CD4-positive, alpha-beta T cell treated with Interleukin-17A for 4 hours (primary cell): ENCODE data around the gene IRF2.

ENCODE experiments used
- DNase-seq: peaks from one replicate; pipeline ENCODE4 v3.0.0-alpha.2; 2020; ENCODE audit warnings: mixed read lengths

The IRF2 gene

DNA sequence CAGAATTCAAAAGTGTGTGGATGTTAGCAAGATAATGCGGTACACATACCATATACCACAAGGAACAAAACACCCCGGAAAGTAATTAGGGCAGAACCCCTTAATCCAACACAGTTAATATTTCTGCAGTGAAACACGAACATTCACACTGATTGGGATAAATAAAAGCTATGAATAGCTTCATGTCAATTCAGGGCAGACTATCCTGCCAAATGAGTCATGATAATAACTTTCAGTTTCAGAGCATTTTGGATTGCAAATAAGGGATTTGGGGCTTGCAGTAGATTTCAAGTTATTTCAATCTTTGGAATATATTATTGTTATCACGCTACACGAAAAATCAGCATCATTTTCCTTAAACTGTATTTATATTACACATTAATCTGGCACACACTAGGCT lies 24.3 kb downstream of the IRF2 start:
- no peak for DNase-seq

DNA sequence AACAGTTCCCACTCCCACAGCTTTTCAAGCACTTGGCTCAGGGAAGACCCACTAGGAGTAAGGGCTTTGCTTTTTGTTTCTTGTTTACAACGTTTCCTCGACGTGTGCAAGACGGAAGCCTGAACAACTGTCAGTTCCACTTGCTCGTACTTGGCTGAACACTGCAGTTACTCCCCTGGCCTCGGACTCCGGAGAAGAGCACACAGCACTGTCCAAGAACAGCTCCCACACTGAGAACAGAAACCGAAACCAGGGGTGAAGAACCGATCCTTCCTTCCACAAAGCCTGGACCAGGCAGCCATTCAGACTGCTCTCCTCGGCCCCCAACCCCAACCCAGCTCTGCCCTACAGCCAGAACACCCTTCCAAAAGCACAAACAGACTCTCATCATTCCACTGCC lies 25.5 kb downstream of the IRF2 start:
- DNase-seq, result no peak

DNA sequence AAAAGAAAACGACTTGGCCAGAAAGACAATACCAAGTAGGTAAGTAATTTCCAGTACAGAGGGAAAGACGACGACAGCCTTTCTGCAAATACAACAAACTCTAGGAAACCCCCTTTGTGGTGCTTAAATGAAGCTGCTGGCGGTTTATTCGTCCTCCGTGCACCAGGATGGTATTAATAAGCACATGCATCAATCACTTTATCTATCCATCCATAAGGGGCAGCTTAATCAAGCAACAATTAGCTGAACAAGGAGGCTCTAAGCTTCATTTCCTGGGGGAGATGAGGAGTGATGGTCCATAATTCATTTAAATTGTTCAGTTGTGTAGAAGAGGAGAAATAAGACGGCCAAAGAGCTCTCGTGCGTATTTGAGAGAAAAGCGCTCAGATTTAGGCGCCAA lies 26.2 kb downstream of the IRF2 start:
- no peak for DNase-seq

GRCh38 chr4:184447664-184448063 lies 26.7 kb downstream of the IRF2 start:
- DNase-seq, result no peak

DNA sequence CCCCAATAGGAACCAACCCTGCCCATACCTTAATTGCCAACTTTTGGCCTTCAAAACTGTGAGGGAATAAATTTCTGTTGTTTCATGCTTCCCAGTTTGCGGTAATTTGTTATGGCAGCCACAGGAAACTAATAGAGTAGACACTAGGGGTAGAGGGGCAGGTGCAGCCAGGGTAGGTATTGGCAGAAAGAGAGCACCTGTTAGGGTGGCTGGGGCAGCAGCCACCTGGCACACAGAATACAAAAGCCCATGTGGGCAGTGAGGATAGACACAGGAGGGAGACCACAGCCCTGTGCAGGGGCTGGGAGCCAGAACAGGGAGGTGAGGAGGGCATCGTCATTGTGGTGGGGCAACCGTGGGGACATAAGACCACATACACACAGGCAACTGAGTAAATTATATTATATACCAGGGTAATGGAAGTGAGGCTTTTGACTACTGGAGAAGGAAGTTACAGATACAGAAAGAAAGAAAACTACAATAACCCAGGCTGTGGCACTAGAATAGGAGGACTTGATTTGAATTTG lies 28.2 kb downstream of the IRF2 start:
- no peak for DNase-seq

GRCh38 chr4:184444953-184445309 lies 29.4 kb downstream of the IRF2 start:
- DNase-seq, result peak; percentile 47

DNA sequence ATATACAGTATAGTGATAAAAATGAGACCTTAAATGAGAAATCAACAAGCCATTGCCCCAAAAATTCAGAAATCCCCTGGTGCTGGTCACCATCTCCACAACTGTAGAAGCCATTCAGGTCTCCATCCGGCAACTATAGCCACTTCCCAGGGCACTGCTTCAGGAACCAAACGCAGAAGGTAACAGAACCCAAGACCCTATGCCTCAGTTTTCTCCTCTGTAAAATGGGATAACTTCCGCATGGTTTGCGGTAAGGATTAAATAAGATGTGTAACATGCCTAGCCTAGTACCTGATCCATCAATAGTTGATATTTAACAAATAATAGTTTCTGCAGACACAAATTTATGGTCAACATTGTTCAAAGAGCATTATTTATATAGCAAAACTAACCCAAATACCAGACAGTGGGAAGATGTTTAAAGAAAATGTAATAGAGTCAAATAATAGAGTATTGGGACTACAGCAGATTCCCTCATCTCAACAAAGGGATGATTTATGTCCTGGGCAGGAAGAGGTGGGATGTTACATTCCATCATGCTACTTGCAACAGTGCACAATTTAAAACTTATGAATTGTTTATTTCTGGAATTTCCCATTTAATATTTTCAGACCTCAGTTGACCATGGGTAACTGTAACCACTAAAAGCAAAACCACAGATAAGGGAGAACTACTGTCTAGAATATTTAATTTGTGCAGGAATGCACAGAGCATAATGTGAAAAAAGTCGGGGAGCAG lies 30.0 kb downstream of the IRF2 start:
- DNase-seq, result no peak

GRCh38 chr4:184443318-184443717 lies 31.0 kb downstream of the IRF2 start:
- DNase-seq, result no peak

- DNase-seq, result no peak
Observed at GRCh38 chr4:184442314-184442635, 32.1 kb downstream of the IRF2 start.

- DNase-seq, result no peak
Observed at GRCh38 chr4:184441461-184442313, 32.7 kb downstream of the IRF2 start.

- DNase-seq, result no peak
Observed at GRCh38 chr4:184440595-184441358, 33.6 kb downstream of the IRF2 start.

GRCh38 chr4:184439856-184440594 lies 34.3 kb downstream of the IRF2 start:
- DNase-seq, result no peak

GRCh38 chr4:184439386-184439785 lies 35.0 kb downstream of the IRF2 start:
- no peak for DNase-seq

DNA sequence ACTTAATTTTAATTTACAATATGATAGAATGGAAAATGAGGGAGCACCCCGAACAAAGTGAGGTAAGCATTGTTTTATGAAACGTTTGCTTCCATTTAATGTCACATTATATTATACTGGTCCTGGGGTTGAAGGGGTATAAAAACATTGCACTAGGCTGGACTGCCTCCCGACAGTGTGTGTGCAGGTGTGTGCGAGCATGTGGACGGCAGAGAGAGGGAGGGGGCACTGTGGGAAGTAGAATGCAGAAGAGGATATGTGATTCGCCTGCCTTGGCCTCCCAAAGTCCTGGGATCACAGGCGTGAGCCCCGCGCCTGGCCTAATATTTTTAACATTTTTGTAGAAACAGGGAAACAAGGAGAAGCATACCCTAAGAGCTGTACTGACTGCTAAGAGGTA lies 36.0 kb downstream of the IRF2 start:
- DNase-seq, result no peak

GRCh38 chr4:184437565-184438265 lies 36.6 kb downstream of the IRF2 start:
- DNase-seq, result no peak

DNA sequence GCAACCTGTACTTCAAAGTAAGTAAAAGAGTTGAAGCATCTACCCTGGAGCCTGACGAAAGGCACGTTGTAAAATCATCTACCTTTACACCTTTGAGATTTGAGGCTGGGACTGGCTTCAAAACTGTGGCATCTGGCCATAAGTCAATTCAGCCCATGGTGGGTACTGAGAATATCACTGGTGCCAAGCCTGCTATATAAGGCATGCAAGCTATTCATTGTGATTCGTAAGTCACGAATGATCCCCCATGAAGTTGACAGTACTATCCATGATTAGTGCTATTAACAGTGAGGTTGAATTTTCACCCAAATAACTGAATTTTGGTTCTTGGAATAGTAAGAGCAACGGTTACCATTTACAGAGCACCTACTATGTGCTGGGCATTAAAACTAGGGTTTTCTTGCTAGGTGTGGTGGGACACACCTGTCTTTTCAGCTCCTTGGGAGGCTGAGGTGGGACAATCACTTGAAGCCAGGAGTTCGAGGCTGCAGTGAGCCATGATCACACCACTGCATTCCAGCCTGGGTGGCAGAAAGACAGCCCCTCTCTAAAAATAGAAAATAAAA lies 39.8 kb downstream of the IRF2 start:
- no peak for DNase-seq

DNA sequence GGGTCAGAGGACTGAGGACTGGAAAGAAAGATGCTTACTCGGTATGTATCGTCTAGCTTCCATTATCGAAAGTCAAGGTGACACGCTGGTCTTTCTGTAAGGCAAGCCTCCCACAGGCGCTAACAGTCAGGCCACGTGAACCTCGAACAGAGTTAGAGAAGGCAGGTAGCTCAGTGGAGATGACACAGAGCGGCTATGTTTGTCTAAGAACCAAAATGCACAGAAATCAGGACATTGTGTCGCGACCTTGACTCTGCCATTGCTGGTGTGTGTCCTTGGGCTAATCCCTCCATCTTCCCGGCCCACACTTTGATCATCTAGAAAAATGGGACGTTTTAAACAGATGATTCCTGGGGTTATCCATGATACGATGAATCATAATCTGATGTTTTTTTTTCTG lies 40.3 kb downstream of the IRF2 start:
- DNase-seq, result no peak

DNA sequence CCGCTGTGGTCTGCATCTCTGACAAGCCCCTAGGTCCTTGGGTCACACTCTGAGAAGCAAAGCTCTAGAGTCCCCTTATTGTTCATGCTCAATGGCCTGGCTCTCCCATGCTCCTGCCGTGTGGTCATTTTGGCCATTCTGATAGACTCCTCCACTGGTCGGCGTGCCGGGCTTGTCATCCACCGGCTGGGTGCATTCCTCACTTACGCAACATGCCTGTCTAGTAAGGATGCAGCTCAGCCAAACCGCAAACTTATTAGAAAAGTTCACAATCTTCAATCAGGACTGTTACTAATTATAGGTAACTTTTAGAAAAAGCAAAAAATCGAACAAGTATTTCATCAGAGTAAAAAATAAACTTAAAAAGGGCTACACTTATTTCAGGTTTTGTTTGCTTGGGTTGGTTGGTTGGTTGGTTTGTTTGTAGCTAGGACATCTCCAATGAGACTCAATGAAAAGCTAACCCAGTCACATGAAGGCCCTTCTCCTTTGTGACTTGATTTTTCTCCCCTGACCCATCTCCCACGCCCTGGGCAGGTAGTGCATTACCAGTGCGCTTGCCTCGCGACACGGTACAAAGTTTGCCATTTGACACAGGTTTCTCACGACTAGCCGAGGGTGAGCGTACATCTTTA lies 41.0 kb downstream of the IRF2 start:
- DNase-seq, result no peak

DNA sequence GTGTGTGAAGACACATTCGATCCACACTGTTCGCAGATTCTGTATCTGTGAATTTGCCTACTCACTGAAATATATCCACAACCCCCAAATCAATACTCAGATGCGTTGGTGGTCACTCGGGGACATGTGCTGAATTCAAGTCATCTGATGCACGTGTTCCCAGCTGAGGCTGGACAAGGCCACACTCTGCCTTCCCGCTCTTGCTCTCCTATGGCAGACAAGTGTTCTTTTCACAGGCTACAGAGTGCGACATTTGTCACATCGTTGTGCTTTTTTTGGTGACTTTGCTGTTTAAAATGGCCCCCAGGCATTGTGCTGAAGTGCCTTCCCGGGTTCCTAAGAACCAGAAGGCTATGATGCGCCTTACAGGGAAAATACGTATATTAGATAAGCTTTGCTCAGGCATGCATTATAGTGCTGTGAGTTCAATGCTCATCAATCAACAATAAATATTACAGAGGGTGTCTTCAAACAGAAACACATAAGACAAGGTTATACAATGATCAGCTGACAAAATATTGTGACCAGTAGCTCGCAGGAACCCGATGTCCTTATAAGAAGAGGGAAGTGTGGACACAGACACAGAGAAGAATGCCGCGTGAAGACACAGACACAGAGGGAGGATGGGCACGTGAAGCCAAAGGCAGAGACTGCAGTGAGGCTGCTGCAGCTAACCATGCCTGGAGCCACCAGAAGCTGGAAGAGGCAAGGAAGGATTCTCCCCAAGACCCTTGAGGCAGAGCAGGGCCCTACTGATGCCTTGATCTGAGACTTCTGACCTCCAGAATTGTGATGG lies 42.0 kb downstream of the IRF2 start:
- DNase-seq, result no peak

- DNase-seq, result no peak
Observed at GRCh38 chr4:184430163-184430562, 44.2 kb downstream of the IRF2 start.
